Upper lobe of left lung (tissue), 4 donors: ENCODE measurements around the gene GRK1.

ENCODE experiments used
- POLR2A ChIP-seq, 4 donors: fragments of 450-650 bp; IDR thresholded peaks; one replicate each; pipeline ENCODE4 v1.5.1; 2016 to 2017; ENCODE audit warnings: antibody characterized with exemption in 4 of 4, mild to moderate bottlenecking in 2 of 4
- POLR2AphosphoS5 ChIP-seq, 2 donors: sonication (generic); formaldehyde crosslinking; IDR thresholded peaks; one replicate each; pipeline ENCODE4 v1.5.1; 2017; ENCODE audit warnings: antibody characterized with exemption in 2 of 2
- TF ChIP-seq, protein P1 (sequence below), 6 experiments: fragments of 450-650 bp in 4 of 6; fragments of 200-600 bp in 2 of 6; sonication (generic) in 2 of 6; IDR thresholded peaks; one replicate each; pipeline ENCODE4 v1.5.1; 2016 to 2019; ENCODE audit warnings: antibody characterized with exemption in 6 of 6

DNA sequence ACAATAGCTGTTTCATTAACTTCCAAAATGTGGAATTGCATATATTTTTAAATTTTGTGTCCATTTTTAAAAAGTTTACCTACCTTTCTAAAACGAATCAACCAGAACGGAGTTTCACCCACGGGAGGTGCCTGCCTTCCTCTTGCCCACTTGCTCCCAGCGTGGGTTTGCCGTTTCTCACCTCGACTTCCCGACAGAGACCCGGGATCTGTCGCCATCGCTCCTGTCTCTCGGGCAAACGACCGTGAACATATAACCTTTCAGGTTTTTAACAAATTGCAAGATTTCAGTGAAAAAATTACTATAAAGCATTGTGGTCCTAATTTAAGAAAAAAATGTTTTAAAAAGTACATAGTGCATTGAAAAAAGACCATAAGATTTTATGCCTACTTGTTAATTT, 96.2 kb downstream of the GRK1 start:
- TF ChIP-seq, protein P1, sequence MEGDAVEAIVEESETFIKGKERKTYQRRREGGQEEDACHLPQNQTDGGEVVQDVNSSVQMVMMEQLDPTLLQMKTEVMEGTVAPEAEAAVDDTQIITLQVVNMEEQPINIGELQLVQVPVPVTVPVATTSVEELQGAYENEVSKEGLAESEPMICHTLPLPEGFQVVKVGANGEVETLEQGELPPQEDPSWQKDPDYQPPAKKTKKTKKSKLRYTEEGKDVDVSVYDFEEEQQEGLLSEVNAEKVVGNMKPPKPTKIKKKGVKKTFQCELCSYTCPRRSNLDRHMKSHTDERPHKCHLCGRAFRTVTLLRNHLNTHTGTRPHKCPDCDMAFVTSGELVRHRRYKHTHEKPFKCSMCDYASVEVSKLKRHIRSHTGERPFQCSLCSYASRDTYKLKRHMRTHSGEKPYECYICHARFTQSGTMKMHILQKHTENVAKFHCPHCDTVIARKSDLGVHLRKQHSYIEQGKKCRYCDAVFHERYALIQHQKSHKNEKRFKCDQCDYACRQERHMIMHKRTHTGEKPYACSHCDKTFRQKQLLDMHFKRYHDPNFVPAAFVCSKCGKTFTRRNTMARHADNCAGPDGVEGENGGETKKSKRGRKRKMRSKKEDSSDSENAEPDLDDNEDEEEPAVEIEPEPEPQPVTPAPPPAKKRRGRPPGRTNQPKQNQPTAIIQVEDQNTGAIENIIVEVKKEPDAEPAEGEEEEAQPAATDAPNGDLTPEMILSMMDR (IDR thresholded peaks at IDR 0.05) = no peak
- TF ChIP-seq POLR2A (IDR thresholded peaks at IDR 0.05) = no peak
- no peak for TF ChIP-seq POLR2AphosphoS5 (IDR thresholded peaks at IDR 0.05)
